ENCODE measurements around the gene DOCK6.

DOCK6 gene

DNA sequence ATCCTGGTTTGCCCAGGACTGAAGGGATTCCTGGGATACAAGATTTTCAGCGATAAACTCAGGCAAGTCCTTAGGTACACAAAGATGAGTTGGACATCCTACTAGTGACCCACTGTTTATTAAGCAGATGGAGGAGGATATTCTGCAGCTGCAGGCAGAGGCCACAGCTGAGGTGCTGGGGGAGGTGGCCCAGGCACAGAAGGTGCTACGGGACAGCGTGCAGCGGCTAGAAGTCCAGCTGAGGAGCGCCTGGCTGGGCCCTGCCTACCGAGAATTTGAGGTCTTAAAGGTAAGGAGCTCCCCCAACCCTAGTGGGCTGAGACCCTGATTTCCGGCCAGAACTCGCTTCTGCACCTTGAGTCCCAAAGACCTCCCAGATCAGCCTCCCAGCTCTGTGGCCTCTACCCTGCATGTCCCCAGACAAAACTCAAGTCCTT is 22.3 kb downstream of the DOCK6 start:
- H3K36me3 ChIP-seq (ENCODE audit: control insufficient read depth in 5 of 5, insufficient read depth in 5 of 5, low read length in 5 of 5): peaks cover 0 to 68% (median 68%) of the 10 kb centered on the region in 5 donors
- H3K27me3 ChIP-seq (ENCODE audit: control insufficient read depth in 5 of 5, insufficient read depth in 4 of 5, low read length in 5 of 5): no peaks in the 10 kb centered on the region
- no peak overlapping the region for H3K9ac ChIP-seq (ENCODE audit: low read length in 5 of 5)
- peak overlapping the region; percentile 67 for H3K27ac ChIP-seq (ENCODE audit: low read depth, low read length)
- peaks cover 0 to 11% (median 4%) of the 10 kb centered on the region in 5 donors for H3K9me3 ChIP-seq (ENCODE audit: control insufficient read depth in 5 of 5, low read length in 5 of 5)
- peaks cover 2 to 77% (median 49%) of the 10 kb centered on the region in 5 donors for H3K4me1 ChIP-seq (ENCODE audit: control insufficient read depth in 5 of 5, insufficient read depth in 5 of 5, low read length in 5 of 5)
- H3K4me3 ChIP-seq (ENCODE audit: low read depth in 1 of 5, low read length in 5 of 5): peak overlapping the region in 1 of 5 donors; percentile 19

DNA sequence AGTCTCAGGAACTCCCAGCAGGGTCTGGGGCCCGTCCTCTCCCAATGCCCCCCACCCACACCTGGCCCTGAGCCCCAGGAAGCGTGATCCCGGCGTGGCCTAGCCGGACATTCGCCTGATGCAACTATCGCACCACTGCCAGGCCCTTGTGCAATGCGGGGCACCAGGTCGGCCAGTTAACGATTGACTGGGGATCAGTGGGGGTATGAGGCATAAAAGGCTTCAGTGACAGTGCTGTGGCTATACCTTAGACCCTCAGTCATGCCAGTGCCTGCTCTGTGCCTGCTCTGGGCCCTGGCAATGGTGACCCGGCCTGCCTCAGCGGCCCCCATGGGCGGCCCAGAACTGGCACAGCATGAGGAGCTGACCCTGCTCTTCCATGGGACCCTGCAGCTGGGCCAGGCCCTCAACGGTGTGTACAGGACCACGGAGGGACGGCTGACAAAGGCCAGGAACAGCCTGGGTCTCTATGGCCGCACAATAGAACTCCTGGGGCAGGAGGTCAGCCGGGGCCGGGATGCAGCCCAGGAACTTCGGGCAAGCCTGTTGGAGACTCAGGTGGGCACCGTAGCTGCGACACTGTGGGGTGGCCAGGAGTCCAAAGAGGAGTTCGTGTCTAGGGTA is 22.8 kb downstream of the DOCK6 start, which contains the start of gene ANGPTL8:
Gene ANGPTL8 (plus strand): TSS at position 243 of the 624 bp plus-strand sequence. CDS start 19 bp downstream, at position 262.
- Histone ChIP-seq H3K36me3 (ENCODE audit: control insufficient read depth in 5 of 5, insufficient read depth in 5 of 5, low read length in 5 of 5) (peaks cover 0 to 69% (median 68%) of the 10 kb centered on the region in 5 donors), H3K27ac (ENCODE audit: low read depth, low read length) (peak within 1 kb of the TSS; percentile 67), H3K9me3 (ENCODE audit: control insufficient read depth in 5 of 5, low read length in 5 of 5) (peaks cover 0 to 11% (median 4%) of the 10 kb centered on the region in 5 donors), H3K27me3 (ENCODE audit: control insufficient read depth in 5 of 5, insufficient read depth in 4 of 5, low read length in 5 of 5) (no peaks in the 10 kb centered on the region), H3K4me1 (ENCODE audit: control insufficient read depth in 5 of 5, insufficient read depth in 5 of 5, low read length in 5 of 5) (peaks cover 2 to 77% (median 49%) of the 10 kb centered on the region in 5 donors), H3K4me3 (ENCODE audit: low read depth in 1 of 5, low read length in 5 of 5) (peak within 1 kb of the TSS in 1 of 5 donors; percentile 19), H3K9ac (ENCODE audit: low read length in 5 of 5) (no peak within 1 kb of the TSS)

DNA sequence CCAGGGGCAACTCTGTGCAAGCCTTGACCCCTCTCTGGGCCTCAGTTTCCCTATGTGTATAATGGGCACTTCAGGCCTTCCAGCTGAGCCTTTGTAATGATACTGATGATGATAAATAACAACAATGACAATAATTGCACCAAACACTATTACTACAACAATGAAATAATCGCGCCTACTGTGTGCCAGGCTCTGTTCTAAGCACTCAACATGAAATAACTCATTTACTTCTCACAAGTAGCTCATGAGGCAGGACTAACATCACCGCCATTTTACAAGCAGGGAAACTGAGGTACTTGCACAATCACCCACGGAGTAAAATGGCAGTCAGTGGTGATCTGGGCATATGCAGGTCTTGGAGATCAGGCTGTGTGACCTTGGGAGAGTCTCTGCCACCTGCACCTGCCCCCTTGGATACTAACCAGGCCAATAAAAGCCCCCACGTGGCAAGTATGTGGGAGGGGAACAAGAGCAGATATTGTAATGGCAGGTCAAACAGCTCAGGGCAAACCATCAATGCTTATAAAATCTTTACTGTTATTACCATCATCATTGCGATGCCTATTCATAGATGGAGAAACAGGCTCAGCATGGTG is 23.4 kb downstream of the DOCK6 start:
- peaks cover 0 to 73% (median 69%) of the 10 kb centered on the region in 5 donors for H3K36me3 ChIP-seq (ENCODE audit: control insufficient read depth in 5 of 5, insufficient read depth in 5 of 5, low read length in 5 of 5)
- H3K27me3 ChIP-seq (ENCODE audit: control insufficient read depth in 5 of 5, insufficient read depth in 4 of 5, low read length in 5 of 5): no peaks in the 10 kb centered on the region
- H3K9ac ChIP-seq (ENCODE audit: low read length in 5 of 5): no peak overlapping the region
- peaks cover 0 to 11% (median 4%) of the 10 kb centered on the region in 5 donors for H3K9me3 ChIP-seq (ENCODE audit: control insufficient read depth in 5 of 5, low read length in 5 of 5)
- H3K27ac ChIP-seq (ENCODE audit: low read depth, low read length): no peak overlapping the region
- no peak overlapping the region for H3K4me3 ChIP-seq (ENCODE audit: low read depth in 1 of 5, low read length in 5 of 5)
- peaks cover 2 to 76% (median 48%) of the 10 kb centered on the region in 5 donors for H3K4me1 ChIP-seq (ENCODE audit: control insufficient read depth in 5 of 5, insufficient read depth in 5 of 5, low read length in 5 of 5)

DNA sequence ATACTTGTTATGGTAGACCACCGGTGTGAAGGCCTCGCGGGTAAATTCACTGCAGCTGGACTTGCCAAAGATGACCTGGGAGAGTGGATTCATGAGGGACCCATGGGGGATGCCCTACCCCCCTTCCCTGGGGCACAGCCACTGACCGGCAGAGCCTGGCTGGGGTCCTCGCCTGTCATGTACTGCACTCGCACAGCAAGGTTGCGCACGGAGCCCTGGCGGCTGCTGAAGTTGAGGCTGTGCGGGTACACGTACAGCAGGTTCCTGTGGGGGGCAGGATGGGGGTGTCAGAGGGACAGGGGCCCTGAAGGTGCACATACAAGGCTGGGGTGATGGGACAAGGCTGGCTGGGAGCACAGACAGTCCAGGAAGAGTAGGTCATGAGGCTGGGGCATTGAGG is 24.3 kb downstream of the DOCK6 start:
- Histone ChIP-seq H3K36me3 (ENCODE audit: control insufficient read depth in 5 of 5, insufficient read depth in 5 of 5, low read length in 5 of 5) (peaks cover 0 to 80% (median 70%) of the 10 kb centered on the region in 5 donors), H3K27ac (ENCODE audit: low read depth, low read length) (no peak overlapping the region), H3K9ac (ENCODE audit: low read length in 5 of 5) (no peak overlapping the region), H3K9me3 (ENCODE audit: control insufficient read depth in 5 of 5, low read length in 5 of 5) (peaks cover 0 to 11% (median 4%) of the 10 kb centered on the region in 5 donors), H3K4me3 (ENCODE audit: low read depth in 1 of 5, low read length in 5 of 5) (no peak overlapping the region), H3K4me1 (ENCODE audit: control insufficient read depth in 5 of 5, insufficient read depth in 5 of 5, low read length in 5 of 5) (peaks cover 0 to 75% (median 44%) of the 10 kb centered on the region in 5 donors), H3K27me3 (ENCODE audit: control insufficient read depth in 5 of 5, insufficient read depth in 4 of 5, low read length in 5 of 5) (no peaks in the 10 kb centered on the region)

DNA sequence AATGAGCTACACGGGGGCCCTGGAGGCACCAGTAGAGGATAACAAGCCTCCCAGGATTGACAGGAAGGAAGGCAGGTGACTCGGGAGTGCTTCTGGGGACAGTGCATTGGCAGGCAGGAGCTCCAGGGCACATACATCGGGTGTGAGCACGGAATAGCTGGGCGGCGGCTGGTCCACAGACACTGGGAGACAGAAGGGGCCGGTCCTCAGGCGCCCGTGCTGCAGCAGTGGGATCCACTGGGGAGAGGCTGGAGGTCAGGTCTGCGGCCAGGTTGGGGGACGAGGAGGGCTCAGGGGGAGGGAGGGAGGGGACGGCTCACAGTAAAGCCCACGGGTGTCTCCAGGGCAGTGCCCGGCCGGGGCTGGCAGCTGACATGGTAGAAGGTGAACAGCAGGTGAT is 25.0 kb downstream of the DOCK6 start:
- H3K27ac ChIP-seq (ENCODE audit: low read depth, low read length): peak overlapping the region; percentile 55
- no peak overlapping the region for H3K9ac ChIP-seq (ENCODE audit: low read length in 5 of 5)
- H3K27me3 ChIP-seq (ENCODE audit: control insufficient read depth in 5 of 5, insufficient read depth in 4 of 5, low read length in 5 of 5): no peaks in the 10 kb centered on the region
- H3K4me3 ChIP-seq (ENCODE audit: low read depth in 1 of 5, low read length in 5 of 5): no peak overlapping the region
- H3K36me3 ChIP-seq (ENCODE audit: control insufficient read depth in 5 of 5, insufficient read depth in 5 of 5, low read length in 5 of 5): peaks cover 4 to 82% (median 71%) of the 10 kb centered on the region in 5 donors
- peaks cover 0 to 73% (median 44%) of the 10 kb centered on the region in 5 donors for H3K4me1 ChIP-seq (ENCODE audit: control insufficient read depth in 5 of 5, insufficient read depth in 5 of 5, low read length in 5 of 5)
- H3K9me3 ChIP-seq (ENCODE audit: control insufficient read depth in 5 of 5, low read length in 5 of 5): peaks cover 0 to 11% (median 4%) of the 10 kb centered on the region in 5 donors

DNA sequence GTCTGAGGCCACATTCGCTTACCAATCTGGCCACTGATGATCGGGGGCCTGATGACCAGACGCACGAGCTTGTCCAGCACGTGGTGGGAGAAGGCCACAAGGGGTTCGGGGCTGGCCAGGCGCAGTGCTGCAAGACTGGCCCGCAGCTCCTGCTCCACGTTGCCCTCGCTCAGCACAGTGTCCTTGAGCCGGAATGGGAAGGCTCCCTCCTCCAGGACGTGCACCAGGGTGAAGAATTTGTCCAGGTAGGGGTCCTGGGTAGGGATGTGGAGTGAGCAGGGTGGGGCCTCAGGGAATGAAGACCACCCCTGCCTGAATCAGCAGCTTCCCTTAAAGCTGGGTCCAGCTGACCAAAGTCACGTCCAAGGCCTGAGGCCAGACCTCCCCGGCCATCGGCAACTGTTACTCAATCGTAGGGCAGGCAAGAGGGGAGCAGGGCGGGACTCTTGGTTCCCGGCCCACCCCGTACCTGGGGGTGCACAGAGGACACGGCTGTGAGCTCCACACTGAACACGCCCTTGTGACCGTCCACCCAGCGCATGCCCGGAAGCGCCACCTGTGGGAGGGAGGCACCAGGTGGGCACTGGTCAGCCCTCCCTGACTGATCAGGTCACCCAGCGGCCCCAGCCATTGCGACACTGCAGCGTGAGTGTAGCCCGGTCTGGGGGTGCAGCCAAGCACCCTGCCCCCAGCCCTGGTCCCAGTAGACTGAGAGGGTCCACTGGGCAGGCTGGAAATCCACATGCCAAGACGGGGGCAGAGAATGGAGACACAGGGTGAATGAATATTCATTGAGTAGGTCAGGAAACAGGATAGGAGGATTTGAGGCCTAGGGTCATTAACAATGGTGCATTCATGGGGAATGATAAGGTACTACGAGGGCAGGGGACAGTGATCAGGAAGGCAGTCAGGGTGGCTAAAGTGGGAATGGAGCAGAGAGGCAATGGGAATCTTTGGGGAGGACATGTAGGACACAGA is 25.7 kb downstream of the DOCK6 start:
- Histone ChIP-seq H3K9me3 (ENCODE audit: control insufficient read depth in 5 of 5, low read length in 5 of 5) (peaks cover 0 to 11% (median 4%) of the 10 kb centered on the region in 5 donors), H3K4me1 (ENCODE audit: control insufficient read depth in 5 of 5, insufficient read depth in 5 of 5, low read length in 5 of 5) (peaks cover 0 to 74% (median 44%) of the 10 kb centered on the region in 5 donors), H3K9ac (ENCODE audit: low read length in 5 of 5) (no peak overlapping the region), H3K27ac (ENCODE audit: low read depth, low read length) (peak overlapping the region; percentile 55), H3K27me3 (ENCODE audit: control insufficient read depth in 5 of 5, insufficient read depth in 4 of 5, low read length in 5 of 5) (no peaks in the 10 kb centered on the region), H3K4me3 (ENCODE audit: low read depth in 1 of 5, low read length in 5 of 5) (no peak overlapping the region), H3K36me3 (ENCODE audit: control insufficient read depth in 5 of 5, insufficient read depth in 5 of 5, low read length in 5 of 5) (peaks cover 5 to 82% (median 72%) of the 10 kb centered on the region in 5 donors)

DNA sequence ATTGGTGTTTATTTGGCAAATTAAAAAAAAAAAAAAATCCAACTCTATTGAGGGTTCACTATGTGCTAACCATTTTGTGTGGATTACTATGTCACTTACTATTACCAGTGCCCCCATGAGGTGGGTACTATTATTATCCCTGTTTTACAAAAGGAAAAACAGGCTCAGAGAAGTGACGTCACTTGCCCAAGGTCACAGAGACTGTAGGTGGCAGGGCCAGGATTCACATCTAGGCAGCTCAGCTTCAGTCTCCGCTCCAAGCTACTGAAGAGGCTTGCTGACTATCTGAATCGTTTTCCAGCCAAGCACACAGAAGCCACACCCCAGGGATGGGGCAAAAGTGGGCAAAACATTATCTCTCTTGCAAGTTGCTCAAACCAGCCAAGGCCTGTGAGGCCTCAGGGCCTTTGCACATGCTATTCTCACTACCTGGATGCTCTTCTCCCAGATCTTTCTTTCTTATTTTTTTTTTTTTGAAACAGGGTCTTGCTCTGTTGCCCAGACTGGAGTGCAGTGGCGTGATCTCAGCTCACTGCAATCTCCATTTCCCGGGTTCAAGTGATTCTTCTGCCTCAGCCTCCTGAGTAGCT is 27.7 kb downstream of the DOCK6 start:
- Histone ChIP-seq H3K9me3 (ENCODE audit: control insufficient read depth in 5 of 5, low read length in 5 of 5) (peaks cover 0 to 11% (median 4%) of the 10 kb centered on the region in 5 donors), H3K4me1 (ENCODE audit: control insufficient read depth in 5 of 5, insufficient read depth in 5 of 5, low read length in 5 of 5) (peaks cover 4 to 69% (median 40%) of the 10 kb centered on the region in 5 donors), H3K27ac (ENCODE audit: low read depth, low read length) (peak overlapping the region; percentile 27), H3K36me3 (ENCODE audit: control insufficient read depth in 5 of 5, insufficient read depth in 5 of 5, low read length in 5 of 5) (peaks cover 5 to 85% (median 74%) of the 10 kb centered on the region in 5 donors), H3K9ac (ENCODE audit: low read length in 5 of 5) (no peak overlapping the region), H3K4me3 (ENCODE audit: low read depth in 1 of 5, low read length in 5 of 5) (no peak overlapping the region), H3K27me3 (ENCODE audit: control insufficient read depth in 5 of 5, insufficient read depth in 4 of 5, low read length in 5 of 5) (no peaks in the 10 kb centered on the region)

DNA sequence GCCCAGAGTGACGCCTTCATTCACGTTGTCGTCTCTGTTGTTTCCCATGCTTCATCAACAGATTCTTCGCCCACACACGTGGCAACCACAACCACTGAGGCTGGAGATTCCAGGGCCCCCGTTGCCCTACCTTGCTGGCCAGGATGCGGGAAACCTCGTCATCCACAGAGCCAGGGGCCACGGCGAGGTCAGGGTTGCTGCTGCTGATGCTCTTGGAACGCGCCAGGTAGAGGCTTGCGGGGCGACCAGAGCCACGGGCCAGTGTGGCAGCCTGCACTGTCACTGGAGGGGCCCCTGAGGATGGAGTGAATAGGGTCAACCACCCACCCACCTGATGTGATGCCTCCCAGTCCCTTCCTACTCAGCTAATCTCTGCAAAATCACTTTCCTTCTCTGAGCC is 29.3 kb downstream of the DOCK6 start:
- H3K9ac ChIP-seq (ENCODE audit: low read length in 5 of 5): no peak overlapping the region
- H3K27ac ChIP-seq (ENCODE audit: low read depth, low read length): no peak overlapping the region
- H3K36me3 ChIP-seq (ENCODE audit: control insufficient read depth in 5 of 5, insufficient read depth in 5 of 5, low read length in 5 of 5): peaks cover 5 to 78% (median 68%) of the 10 kb centered on the region in 5 donors
- no peak overlapping the region for H3K4me3 ChIP-seq (ENCODE audit: low read depth in 1 of 5, low read length in 5 of 5)
- H3K9me3 ChIP-seq (ENCODE audit: control insufficient read depth in 5 of 5, low read length in 5 of 5): no peaks in the 10 kb centered on the region
- H3K4me1 ChIP-seq (ENCODE audit: control insufficient read depth in 5 of 5, insufficient read depth in 5 of 5, low read length in 5 of 5): peaks cover 4 to 54% (median 37%) of the 10 kb centered on the region in 5 donors
- H3K27me3 ChIP-seq (ENCODE audit: control insufficient read depth in 5 of 5, insufficient read depth in 4 of 5, low read length in 5 of 5): no peaks in the 10 kb centered on the region

DNA sequence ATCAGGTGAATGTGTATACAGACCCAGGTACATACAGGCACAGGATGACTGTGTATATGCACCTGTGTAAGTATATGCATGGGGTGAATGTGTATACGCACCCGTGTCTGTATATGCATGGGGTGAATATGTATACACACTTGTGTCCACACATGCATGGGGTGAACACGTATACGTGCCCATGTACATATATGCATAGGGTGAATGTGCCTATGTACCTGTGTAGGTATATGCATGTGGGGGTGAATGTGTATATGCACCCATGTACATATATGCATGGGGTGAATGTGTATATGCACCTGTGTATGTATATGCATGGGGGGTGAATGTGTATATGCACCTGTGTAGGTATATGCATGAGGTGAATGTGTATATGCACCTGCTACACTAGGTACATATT is 29.8 kb downstream of the DOCK6 start:
- Histone ChIP-seq H3K27me3 (ENCODE audit: control insufficient read depth in 5 of 5, insufficient read depth in 4 of 5, low read length in 5 of 5) (no peaks in the 10 kb centered on the region), H3K9ac (ENCODE audit: low read length in 5 of 5) (no peak overlapping the region), H3K4me3 (ENCODE audit: low read depth in 1 of 5, low read length in 5 of 5) (peak overlapping the region in 1 of 5 donors; percentile 10), H3K36me3 (ENCODE audit: control insufficient read depth in 5 of 5, insufficient read depth in 5 of 5, low read length in 5 of 5) (peaks cover 5 to 76% (median 63%) of the 10 kb centered on the region in 5 donors), H3K9me3 (ENCODE audit: control insufficient read depth in 5 of 5, low read length in 5 of 5) (no peaks in the 10 kb centered on the region), H3K4me1 (ENCODE audit: control insufficient read depth in 5 of 5, insufficient read depth in 5 of 5, low read length in 5 of 5) (peaks cover 4 to 52% (median 37%) of the 10 kb centered on the region in 5 donors), H3K27ac (ENCODE audit: low read depth, low read length) (no peak overlapping the region)

Data from subcutaneous abdominal adipose tissue (tissue), 5 donors.